Retinal pigment epithelial cell (primary cell): ENCODE data around the gene PRICKLE3.

ENCODE experiments used
- DNase-seq: peaks from one replicate; pipeline ENCODE4 v3.0.0-alpha.2; 2010; ENCODE audit warnings: low read depth
- H3K4me3 ChIP-seq: 2 replicates; pipeline ENCODE4 v1.5.1; 2011; ENCODE audit warnings: mild to moderate bottlenecking, low read length, control low read depth, moderate library complexity
- TF ChIP-seq, protein P1 (sequence below): conservative IDR thresholded peaks from 2 replicates; pipeline ENCODE4 v1.5.1; 2011; ENCODE audit warnings: low read depth, low read length, control low read depth, inconsistent platforms

PRICKLE3 gene, protein sequence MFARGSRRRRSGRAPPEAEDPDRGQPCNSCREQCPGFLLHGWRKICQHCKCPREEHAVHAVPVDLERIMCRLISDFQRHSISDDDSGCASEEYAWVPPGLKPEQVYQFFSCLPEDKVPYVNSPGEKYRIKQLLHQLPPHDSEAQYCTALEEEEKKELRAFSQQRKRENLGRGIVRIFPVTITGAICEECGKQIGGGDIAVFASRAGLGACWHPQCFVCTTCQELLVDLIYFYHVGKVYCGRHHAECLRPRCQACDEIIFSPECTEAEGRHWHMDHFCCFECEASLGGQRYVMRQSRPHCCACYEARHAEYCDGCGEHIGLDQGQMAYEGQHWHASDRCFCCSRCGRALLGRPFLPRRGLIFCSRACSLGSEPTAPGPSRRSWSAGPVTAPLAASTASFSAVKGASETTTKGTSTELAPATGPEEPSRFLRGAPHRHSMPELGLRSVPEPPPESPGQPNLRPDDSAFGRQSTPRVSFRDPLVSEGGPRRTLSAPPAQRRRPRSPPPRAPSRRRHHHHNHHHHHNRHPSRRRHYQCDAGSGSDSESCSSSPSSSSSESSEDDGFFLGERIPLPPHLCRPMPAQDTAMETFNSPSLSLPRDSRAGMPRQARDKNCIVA

DNA sequence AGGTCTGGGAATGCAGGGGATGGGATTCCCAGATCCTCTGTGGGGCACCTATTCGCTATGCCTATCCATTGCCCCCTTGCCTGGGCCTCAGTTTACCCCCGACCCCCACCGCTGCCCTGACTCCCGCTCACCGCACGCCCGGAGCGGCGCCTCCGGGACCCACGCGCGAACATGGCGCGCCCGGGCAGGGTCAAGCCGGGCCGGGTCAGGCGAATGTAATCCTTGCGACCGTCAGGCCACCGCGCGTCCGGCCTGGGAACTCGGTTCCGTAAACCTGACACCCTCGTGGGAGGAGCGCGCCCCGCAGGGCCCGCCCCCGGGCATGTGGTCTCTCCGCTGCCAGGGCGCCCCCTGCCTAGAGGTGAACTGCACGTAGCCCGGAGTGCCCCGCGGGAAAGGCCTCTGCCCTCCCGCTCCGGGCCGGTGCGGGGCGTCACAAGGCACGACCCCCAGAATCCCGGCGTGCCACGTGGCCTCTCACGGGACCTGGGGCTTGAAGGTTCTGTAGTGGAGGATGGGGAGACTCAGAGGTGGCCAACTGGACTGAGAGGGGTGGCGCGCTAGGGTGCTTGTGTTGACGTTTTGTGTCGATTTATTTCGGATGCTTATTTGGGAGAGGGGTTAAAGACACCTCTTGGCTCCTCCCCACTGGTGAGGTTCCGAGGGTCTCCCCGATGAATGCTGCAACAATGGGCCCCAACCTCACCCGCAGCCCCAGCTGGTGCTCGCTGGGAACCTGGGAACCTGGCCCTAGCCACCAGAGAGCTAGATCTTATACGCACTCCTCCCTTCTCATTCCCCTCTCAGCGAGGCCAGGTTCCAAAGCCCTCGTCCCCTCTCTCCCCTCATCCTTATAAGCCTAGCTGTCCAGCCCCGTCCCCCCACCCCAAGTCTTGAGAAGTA is at the start of gene PRICKLE3:
PRICKLE3 (minus strand) TSS at position 249 of the 903 bp plus-strand sequence; CDS start at position 173, 76 bp downstream.
- DNase-seq, result no peak
- TF ChIP-seq, protein P1, sequence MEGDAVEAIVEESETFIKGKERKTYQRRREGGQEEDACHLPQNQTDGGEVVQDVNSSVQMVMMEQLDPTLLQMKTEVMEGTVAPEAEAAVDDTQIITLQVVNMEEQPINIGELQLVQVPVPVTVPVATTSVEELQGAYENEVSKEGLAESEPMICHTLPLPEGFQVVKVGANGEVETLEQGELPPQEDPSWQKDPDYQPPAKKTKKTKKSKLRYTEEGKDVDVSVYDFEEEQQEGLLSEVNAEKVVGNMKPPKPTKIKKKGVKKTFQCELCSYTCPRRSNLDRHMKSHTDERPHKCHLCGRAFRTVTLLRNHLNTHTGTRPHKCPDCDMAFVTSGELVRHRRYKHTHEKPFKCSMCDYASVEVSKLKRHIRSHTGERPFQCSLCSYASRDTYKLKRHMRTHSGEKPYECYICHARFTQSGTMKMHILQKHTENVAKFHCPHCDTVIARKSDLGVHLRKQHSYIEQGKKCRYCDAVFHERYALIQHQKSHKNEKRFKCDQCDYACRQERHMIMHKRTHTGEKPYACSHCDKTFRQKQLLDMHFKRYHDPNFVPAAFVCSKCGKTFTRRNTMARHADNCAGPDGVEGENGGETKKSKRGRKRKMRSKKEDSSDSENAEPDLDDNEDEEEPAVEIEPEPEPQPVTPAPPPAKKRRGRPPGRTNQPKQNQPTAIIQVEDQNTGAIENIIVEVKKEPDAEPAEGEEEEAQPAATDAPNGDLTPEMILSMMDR, result peak; percentile 33
- H3K4me3 ChIP-seq, result peak within 1 kb of the TSS; percentile 60

DNA sequence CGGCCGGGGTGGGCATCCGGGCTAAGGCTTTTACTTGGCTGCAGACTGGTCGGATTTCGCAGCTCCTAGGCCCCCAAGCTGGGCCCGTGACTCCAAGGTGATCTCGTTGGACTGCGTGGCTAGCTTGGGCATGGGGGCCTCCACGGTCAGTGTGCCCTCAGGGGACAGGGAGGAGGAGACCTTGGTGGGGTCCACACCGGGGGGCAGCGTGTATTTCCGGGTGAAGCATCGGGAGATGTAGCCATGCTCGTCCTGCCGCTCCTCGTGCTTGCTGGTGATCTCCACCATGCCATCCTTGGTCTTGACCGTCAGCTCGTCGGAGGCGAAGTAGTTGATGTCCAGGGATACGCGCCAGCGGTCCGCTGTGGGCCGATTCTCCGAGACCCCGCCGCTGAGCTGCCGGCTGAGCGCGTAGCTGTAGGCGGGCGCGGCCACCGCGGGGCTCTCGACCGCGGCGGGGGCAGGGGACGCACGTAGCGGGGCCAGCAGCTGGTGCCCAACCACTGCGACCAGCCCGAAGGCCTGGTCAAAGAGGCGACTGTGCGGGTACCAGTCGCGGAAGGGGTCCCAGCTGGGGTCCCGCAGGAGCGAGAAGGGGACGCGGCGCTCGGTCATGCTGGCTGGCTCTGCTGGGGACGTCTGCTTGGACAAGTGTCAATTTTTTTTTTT is 47.8 kb upstream of the PRICKLE3 start:
- no peak for DNase-seq
- H3K4me3 ChIP-seq, result no peak overlapping the region
- TF ChIP-seq, protein P1, result no peak

DNA sequence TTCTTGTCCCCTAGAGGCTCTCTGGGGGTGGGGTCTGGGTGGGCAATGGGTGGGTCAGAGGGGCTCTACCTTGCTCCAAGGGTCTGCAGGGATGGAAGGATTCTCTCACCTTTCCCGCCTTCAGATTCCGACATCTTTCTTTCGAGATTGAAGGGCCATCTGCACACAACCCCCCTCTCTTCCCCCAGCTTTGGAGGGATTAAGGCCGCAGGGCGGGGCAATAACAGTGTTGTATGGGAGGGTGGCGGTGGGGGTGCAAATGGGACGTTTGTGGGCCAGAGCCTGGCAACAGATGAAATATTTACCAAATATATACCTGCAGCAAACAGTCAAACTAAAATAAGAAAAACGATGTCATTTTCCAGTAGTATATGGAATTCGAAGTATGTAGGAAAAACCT is 47.0 kb upstream of the PRICKLE3 start, which contains the start of gene CACNA1F:
CACNA1F (minus strand) TSS at position 165 of the 400 bp plus-strand sequence; CDS start at position 134, 31 bp downstream.
- TF ChIP-seq, protein P1, result no peak
- no peak within 1 kb of the TSS for H3K4me3 ChIP-seq
- DNase-seq, result no peak

DNA sequence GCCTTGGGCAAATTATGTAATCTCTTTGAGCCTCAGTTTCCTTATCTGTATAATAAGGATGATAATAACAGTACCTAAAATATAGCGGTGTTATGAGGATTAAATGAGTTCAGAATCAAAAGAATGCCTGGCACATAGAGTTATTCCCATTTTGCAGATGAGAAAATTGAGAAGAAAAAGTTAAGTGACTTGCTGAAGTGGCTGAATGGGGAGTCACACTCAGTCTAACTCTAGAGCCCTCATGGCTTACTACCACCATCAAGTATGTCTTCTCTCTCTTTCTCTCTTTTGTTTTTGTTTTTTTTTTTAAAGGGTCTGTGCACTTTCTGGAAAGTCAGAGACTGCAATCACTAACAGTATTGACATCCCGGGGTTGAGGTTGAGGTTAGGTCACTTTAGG is 46.4 kb upstream of the PRICKLE3 start:
- TF ChIP-seq, protein P1, result no peak
- DNase-seq, result no peak
- H3K4me3 ChIP-seq, result no peak overlapping the region

DNA sequence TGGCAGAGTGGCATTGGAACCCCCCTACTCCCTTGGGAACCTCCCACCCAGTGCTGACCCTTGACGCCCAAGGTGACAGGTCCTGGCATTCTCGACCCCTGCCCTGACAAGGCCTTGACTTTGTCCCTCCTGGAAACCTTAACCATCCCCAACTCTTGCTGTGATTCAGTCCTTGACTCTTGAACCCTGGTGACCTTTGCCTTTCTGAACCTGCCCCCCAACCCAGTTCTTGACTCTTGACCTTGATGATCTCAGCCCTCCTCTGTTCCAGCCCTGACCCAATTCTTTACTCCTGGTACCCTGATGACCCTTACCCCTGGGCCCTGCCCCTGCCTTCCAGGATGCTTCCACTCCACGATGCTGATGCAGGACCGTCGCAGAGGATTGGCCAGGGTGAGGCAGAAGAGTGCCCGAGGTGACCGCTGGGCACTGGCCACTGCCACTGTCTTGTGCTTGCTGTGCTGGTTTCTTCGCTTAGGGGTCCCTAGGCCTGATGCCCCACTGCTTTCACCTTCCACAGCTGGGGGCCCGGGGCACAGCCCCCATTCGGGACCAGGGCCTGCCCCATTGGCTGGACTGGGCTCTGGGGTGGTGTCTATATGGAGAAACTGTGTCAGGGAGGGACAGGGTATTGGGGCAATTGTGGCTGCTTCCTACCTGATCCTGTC is 45.3 kb upstream of the PRICKLE3 start:
- no peak overlapping the region for H3K4me3 ChIP-seq
- no peak for DNase-seq
- TF ChIP-seq, protein P1, result no peak
